Activated CD4-positive, CD25-positive, alpha-beta regulatory T cell treated with anti-CD3 and anti-CD28 coated beads, Interleukin-2, amount 50 U/mL, for 16 hours (primary cell): ENCODE measurements around the gene YY1.
"Not testable (repeated sequence)": the region's sequence is repeated elsewhere in the genome, so short reads cannot be mapped to it uniquely, and the experiment has no call there.

Experiments used
- DNase-seq: peaks from one replicate; pipeline ENCODE4 v3.0.0-alpha.2; 2020; ENCODE audit warnings: low read depth, low spot score

The YY1 gene

GRCh38 chr14:100243020-100243419, 4.1 kb downstream of the YY1 start:
- DNase-seq = no peak

DNA sequence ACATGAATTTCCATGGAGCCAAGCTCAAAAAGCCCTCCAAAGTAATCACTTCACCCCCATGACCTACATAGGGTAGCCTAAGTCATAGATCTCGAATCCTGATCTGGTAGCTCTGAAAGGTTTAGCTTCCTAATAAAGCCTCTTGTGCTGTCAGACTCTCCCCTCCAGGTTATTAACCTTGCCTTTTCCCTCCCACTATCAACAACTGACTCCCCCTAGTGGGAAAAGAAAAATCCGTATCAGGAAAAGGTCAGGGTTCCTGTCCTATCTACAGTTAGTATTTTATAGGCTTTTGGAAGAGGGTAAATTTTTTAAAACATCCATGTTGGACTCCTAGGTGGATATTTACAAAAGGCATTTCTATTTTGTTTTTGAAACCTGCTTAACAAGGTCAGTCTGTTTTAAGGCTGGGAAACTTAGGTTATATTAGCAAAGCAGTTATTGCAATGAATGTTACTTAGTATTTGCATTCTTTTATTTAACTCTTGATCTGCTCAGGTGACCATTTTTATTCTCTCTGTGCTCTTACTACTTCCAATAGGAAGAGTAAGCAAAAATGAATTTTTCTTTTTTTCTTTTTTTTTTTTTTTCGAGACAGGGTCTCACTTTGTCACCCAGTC, 8.0 kb downstream of the YY1 start:
- no peak for DNase-seq

DNA sequence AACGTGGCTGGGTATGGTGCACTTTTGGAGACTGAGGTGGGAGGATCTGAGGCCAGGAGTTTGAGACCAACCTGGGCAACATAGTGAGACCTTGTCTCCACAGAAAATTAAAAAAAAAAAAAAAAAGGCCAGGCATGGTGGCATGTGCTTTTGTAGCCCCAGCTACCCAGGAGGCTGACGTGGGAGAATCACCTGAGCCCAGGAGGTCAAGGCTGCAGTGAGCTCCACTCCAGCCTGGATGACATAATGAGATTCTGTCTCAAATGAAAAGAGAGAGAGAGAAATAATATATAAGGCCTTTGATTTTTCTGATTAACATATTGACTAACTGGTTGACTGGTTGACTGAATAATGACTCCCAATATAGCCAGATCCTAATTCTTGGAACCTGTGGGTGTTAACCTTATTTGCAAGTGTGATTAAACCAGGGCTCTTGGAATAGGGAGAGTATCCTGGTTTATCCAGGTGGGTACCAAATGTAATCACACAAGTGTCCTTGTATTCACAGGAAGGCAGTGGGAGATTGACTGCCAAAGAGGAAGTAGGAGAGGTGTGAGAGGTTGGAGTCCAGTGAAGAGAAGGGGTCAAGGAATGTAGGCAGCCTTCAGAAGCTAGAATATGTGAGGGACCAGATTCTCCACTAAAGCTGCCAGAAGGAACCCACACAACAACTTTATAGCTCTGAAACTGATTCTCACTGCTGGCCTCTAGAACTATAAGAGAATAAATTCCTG, 12.0 kb downstream of the YY1 start:
- DNase-seq = no peak

DNA sequence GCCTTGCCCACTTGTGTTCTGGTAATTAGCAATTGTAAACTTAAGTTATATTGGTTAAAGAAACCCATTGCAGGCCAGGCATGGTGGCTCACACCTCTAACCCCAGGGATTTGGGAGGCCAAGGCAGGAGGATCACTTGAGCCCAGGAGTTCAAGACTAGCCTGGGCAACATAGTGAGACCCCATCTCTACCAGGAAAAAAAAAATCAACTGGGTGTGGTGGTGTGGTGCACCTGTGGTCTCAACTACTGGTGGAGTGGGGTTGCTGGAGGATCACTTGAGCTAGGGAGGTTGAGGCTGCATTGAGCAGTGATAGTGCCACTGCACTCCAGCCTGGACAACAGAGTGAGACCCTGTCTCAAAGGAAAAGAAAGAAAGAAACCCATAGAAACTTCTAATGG, 13.7 kb downstream of the YY1 start:
- no peak for DNase-seq

DNA sequence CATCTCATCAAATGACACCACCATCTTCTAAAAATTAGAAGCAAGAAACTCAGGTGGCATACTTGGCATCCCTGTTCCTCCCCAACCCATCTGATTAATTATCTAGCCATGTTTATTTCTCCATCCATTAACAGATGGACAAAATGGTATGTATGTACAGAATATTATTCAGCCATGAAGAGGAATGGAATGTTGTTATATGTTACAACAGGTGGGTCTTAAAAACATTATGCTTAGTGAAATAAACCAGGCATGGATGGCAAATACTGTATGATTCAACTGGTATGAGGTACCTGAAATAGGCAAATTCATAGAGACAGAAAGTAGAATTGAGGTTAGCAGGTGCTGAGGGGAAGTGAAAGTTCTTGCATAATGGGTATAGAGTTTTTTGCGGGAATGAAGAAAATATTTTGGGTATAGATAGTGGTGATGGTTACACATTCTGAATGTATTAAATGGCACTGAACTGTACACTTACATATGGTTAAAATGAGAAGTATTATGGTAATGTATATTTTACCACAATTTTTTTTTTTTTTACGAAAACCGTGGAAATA, 17.5 kb downstream of the YY1 start:
- DNase-seq = no peak

- DNase-seq = no peak
These were observed 22.7 kb downstream of the YY1 start for GRCh38 chr14:100261621-100262020.

- no peak for DNase-seq
These were observed 23.6 kb downstream of the YY1 start for GRCh38 chr14:100262545-100262944.

DNA sequence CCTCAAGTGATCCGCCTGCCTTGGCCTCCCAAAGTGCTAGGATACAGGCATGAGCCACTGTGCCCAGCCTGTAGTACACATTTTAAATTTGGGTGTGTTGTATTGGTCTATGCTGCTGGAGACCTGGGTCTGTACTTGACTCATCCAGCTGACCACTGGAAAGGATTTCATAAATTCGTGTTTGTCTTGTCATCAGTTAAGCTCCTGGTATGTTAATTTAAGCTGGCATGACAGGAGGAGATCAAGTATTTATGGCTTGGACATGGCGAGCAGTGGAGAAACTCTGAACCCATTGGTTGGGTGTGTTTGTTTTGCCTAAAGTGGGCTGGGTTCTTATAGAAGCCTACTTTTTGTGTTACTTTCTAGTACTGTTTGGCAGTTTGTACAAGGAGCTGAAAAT, 24.2 kb downstream of the YY1 start:
- DNase-seq = no peak

- DNase-seq = no peak
These were observed 29.0 kb downstream of the YY1 start for GRCh38 chr14:100267990-100268389.

DNA sequence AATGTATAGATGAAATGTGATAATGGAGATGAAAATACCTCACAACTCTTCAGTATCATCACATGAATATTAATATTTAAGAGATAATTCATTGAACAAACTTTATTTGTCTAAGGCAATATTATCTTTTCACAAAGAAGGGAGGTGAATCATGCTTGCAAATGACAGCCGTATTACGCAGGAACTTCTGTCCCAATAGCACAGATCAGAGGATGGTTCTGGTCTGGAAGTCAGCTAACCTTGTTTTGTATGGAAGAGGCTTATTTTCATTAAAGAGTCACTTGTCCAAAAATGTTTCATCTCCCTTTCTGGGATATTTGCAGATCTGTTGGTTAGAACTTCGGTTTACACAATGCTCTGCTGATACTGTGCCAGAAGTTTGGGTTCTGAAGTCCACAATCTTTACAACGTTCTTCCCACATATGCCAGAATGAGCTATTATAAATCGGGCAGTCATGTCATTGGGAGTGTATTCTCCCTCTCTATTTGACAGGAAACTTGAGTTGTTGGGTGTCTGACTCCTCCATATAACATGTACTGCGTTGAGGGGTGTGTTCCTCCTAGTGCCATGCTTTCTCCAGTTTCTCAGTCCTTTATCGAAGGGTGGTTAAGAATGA, 29.8 kb downstream of the YY1 start:
- DNase-seq = no peak

GRCh38 chr14:100271247-100271939, 32.4 kb downstream of the YY1 start:
- no peak for DNase-seq

- DNase-seq = no peak
These were observed 35.3 kb downstream of the YY1 start for GRCh38 chr14:100274250-100274649.

GRCh38 chr14:100275214-100275613, 36.3 kb downstream of the YY1 start:
- no peak for DNase-seq

DNA sequence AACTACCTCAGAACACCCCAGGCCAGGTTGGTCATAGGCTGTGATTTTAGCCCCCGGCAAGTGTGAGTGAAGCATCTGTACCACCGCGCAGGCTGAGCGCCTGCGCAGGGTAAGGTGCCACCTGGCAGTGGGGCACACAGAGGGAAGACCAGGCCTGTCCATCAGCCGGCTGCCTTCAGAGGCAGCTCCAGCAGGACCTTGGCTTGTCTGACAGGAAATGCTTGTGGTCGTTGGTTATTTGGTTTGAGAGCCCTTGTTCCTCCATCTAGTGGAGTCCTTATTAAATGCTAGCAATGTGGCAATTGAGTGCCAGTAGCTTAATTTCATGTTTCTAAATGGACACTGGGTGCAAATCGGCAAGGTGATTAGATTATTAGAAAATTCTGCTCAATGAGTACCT, 39.8 kb downstream of the YY1 start:
- no peak for DNase-seq

DNA sequence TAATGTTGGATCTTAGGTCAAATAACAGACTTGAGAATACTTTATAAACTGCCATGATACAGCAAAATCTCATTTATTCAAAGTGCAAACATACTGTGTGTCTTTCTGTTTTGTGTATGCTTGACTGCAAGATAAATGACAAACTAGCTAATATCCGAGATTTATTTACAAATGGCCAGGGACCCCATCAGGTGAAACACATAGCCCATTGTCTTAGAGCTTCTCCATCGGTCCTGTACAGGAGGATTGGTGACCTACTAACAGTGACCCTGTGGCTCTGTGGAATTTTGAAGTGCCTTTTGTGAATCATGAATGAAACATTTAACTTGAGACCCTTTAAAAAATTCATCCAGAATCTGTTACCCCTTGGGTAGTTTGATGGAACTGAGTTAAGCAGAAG, 40.2 kb downstream of the YY1 start:
- DNase-seq = no peak

- DNase-seq = no peak
These were observed 40.6 kb downstream of the YY1 start for GRCh38 chr14:100279563-100279962.

GRCh38 chr14:100281286-100282082, 42.5 kb downstream of the YY1 start:
- DNase-seq = no peak

DNA sequence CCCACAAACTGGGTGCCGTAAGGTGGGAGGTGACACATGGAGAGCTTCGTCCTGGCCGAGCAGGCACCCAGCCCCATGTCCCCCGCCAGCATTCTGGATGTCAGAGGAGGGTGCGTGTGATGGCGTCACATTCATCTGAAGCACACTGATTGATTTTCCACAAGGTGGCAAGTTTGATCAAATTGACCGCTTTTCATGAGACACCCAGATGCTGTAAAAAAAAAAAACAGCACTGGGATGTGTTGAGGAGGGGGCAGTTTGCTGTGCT, 43.1 kb downstream of the YY1 start:
- no peak for DNase-seq

DNA sequence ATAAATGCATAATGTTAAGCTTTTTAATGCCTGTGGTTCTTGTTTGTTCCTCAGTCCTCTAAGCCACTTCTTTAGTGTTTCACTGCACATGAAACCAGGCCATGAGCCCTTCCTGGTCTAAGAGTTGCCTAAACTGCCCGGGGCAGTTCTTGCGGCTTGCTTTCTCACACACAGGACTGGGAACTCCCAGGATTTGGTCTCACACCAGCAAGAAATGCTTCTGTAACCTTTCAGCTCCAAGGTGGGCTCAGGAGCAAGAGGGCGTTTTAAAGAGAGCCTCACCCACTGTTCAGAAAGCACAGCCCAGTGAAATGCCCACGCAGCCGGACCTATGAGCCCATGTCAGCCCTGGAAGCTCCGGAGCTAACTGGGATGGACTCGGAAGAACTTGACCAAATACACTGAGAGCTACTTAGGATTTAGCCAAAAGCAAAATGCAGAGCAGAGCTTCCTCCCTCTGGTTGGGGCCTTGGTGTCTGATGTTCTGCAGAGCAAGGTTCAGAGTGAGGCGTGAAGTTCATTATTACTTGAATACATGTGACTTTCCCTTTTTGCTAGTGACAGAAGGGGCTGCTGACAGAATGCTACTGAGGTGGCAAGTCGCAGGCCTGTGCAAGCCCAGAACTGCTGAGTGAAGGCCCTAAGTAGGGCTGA, 43.9 kb downstream of the YY1 start:
- DNase-seq = no peak

DNA sequence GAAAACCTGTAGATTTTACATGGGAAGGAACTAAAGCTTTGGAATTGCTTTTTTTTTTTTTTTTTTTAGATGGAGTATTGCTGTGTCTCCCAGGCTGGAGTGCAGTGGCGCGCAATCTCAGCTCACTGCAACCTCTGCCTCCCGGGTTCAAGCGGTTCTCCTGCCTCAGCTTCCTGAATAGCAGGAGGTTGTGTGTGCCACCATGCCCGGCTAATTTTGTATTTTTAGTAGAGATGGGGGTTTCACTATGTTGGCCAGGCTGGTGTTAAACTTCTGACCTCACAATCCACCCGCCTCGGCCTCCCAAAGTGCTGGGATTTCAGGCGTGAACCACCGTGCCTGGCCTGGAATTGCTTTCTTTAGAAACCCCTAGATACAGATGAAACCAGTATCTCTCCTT, 44.5 kb downstream of the YY1 start:
- DNase-seq = not testable (repeated sequence)
